ENCODE measurements around the gene SFTPD. TPM values are rescaled to one million over a fixed set of nuclear protein-coding genes. Genes with fewer than 3 reads are reported as not detected.

Gene SFTPD
- total and polyA plus RNA-seq, 7 donors: 0.28 to 3.4 (median 1.1) TPM; not detected in 4

DNA sequence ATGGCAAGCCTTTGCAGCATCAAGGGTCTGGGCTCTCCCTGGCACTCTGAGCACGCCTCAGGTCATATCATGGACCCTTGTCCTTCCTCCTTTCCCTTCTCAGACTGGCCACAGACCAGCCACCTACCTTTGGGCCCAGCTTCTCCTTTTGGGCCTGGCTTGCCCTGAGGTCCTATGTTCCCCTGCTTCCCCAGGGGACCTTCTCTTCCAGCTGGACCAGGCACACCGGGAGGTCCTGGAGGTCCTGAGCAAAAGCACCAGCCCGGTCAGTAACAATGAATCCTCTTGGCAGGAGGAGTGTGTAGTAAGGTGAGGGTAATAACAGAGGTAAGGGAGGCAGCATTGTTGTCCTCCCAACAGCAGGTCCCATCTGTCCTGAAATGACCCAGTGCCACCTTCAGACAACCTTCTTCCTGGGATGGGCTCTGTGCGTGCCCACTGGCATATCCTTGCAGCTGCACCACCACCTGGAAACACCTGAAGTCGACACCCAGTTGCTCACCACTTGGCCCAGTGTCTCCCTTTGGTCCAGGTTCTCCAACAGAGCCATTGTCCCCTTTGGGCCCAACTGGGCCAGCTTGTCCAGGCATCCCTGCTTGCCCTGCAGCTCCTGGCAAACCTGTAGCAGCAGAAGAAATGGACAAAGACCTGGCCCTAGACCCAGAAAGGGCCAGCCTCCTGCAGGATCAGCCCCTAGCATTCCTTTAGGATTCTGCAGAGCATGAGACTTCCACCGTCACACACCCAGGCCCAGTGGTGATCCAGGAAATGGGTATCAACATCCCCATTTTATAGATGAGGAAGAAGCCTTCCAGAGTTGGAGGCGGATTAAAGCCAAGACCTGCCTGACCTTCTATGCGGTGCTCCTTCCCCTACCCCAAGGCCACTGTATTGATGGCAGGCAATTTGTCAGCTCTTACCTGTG lies 6.4 kb downstream of the SFTPD start:
- Histone ChIP-seq H3K27ac (no peak overlapping the region), H3K4me3 (no peak overlapping the region), H3K9me3 (no peaks in the 10 kb centered on the region), H3K36me3 (no peaks in the 10 kb centered on the region), H3K4me1 (no peaks in the 10 kb centered on the region), H3K27me3 (no peaks in the 10 kb centered on the region)
- no peak for DNase-seq
- intact Hi-C loops (cut with DNase I): no loop called here
- WGBS, 2 donors: 90 to 91% methylated on average over 8 of the region's 8 CpGs
- TF ChIP-seq EP300 (IDR thresholded peaks at IDR 0.05) (no peak), POLR2AphosphoS5 (IDR thresholded peaks at IDR 0.05) (no peak), POLR2A (IDR thresholded peaks at IDR 0.05) (no peak)
- TF ChIP-seq, protein P1, sequence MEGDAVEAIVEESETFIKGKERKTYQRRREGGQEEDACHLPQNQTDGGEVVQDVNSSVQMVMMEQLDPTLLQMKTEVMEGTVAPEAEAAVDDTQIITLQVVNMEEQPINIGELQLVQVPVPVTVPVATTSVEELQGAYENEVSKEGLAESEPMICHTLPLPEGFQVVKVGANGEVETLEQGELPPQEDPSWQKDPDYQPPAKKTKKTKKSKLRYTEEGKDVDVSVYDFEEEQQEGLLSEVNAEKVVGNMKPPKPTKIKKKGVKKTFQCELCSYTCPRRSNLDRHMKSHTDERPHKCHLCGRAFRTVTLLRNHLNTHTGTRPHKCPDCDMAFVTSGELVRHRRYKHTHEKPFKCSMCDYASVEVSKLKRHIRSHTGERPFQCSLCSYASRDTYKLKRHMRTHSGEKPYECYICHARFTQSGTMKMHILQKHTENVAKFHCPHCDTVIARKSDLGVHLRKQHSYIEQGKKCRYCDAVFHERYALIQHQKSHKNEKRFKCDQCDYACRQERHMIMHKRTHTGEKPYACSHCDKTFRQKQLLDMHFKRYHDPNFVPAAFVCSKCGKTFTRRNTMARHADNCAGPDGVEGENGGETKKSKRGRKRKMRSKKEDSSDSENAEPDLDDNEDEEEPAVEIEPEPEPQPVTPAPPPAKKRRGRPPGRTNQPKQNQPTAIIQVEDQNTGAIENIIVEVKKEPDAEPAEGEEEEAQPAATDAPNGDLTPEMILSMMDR (IDR thresholded peaks at IDR 0.05): no peak

DNA sequence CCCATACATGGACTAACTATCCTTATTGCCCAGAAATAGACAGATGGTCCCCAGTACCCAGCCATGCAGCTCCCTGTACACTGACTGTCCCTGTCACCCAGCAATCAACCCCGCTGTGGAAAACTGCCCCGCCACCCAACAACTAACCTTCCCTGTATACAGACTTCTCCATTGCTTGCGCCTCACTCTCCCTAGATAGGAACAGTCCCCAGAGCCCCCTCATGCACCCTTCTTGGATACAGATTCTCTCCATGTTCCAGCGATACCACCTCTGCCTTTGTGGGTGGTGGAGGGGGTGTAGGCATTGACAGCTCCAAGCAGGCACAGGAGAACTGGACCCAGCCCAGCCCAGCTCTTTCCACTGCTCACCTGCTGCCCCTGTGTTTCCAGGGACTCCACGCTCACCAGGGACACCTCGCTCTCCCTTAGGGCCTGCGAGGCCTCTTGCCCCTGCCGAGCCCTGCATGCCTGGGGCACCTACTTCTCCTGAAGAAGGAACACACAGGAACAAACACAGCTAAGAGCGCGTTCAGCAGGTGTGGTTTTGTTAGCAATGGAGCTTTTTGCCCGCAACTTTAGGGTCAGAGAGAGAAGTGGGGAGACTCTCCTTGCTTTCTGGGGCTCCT lies 7.2 kb downstream of the SFTPD start:
- TF ChIP-seq POLR2A (IDR thresholded peaks at IDR 0.05) (no peak), EP300 (IDR thresholded peaks at IDR 0.05) (no peak), POLR2AphosphoS5 (IDR thresholded peaks at IDR 0.05) (no peak)
- TF ChIP-seq, protein P1 (IDR thresholded peaks at IDR 0.05): no peak

DNA sequence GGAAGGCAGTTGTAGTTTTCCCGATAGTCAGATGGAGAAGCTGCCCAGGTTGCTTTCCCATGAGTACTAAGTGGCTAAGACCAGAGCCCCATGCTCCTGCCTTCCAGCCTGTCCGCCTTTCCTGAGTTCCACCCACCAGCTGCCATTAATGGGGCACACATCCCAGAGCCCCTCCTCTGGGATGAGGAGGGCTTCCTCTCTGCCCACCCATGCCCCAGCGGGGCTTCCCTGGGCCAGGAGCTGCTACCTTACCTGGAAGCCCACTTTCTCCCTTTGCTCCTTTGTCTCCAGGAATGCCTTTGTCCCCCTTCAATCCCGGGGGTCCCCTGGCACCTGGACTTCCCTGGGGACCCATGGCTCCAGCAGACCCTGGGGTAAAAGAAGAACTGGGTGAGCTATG lies 7.8 kb downstream of the SFTPD start:
- WGBS, 2 donors: 90 to 92% methylated on average over 4 of the region's 4 CpGs
- no peak overlapping the region for H3K4me3 ChIP-seq
- no peak overlapping the region for H3K27ac ChIP-seq
- no peaks in the 10 kb centered on the region for H3K4me1 ChIP-seq
- H3K27me3 ChIP-seq: no peaks in the 10 kb centered on the region
- TF ChIP-seq POLR2A (IDR thresholded peaks at IDR 0.05): no peak
- TF ChIP-seq, protein P1 (IDR thresholded peaks at IDR 0.05): no peak
- no peak for TF ChIP-seq POLR2AphosphoS5 (IDR thresholded peaks at IDR 0.05)
- TF ChIP-seq EP300 (IDR thresholded peaks at IDR 0.05): no peak
- intact Hi-C loops (cut with DNase I): no loop called here
- no peaks in the 10 kb centered on the region for H3K9me3 ChIP-seq
- H3K36me3 ChIP-seq: no peaks in the 10 kb centered on the region
- DNase-seq: no peak

More for the DNA sequence above, 7.2 kb downstream of the SFTPD start:
- Histone ChIP-seq H3K36me3 (no peaks in the 10 kb centered on the region), H3K4me1 (no peaks in the 10 kb centered on the region), H3K9me3 (no peaks in the 10 kb centered on the region), H3K27ac (no peak overlapping the region), H3K27me3 (no peaks in the 10 kb centered on the region), H3K4me3 (no peak overlapping the region)
- 90 to 92% methylated on average over 11 of the region's 11 CpGs for WGBS, 2 donors
- no peak for DNase-seq
- intact Hi-C loops (cut with DNase I): no loop called here

DNA sequence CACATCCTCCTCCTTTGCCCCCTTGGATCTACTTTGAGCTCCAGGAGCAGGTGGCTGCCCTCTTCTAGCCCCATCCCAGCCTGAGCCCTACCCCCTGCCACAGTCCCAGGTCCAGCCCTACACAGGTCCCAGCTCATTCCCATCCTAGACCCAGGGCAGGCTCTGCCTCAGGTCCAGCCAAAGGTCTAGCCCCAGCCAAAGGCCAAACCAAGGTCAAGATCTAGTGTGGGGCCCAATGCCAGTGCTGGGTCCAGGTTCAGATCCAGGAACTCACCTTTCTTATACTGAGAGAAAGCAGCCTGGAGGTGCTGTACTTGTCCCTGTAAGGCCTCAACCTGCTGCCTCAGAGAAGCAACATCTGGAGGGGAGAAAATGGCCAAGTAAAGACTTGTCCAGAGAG lies 8.5 kb downstream of the SFTPD start:
- no peak overlapping the region for H3K27ac ChIP-seq
- H3K36me3 ChIP-seq: no peaks in the 10 kb centered on the region
- H3K4me3 ChIP-seq: no peak overlapping the region
- no peaks in the 10 kb centered on the region for H3K27me3 ChIP-seq
- TF ChIP-seq POLR2AphosphoS5 (IDR thresholded peaks at IDR 0.05) (no peak), EP300 (IDR thresholded peaks at IDR 0.05) (no peak), POLR2A (IDR thresholded peaks at IDR 0.05) (no peak)
- TF ChIP-seq, protein P1 (IDR thresholded peaks at IDR 0.05): no peak
- no peaks in the 10 kb centered on the region for H3K4me1 ChIP-seq
- H3K9me3 ChIP-seq: no peaks in the 10 kb centered on the region
- intact Hi-C loops (cut with DNase I): no loop called here
- no peak for DNase-seq
